Measurements from ENCODE around the gene GPR61.

The GPR61 gene

GRCh38 chr1:109535971-109536491 is 3.6 kb upstream of the GPR61 start:
- no peak for DNase-seq (ENCODE audit: low read depth in 2 of 2)

- no peak for DNase-seq (ENCODE audit: low read depth in 2 of 2)
These were observed 2.1 kb upstream of the GPR61 start for GRCh38 chr1:109537450-109538178.

GRCh38 chr1:109538827-109539555 is 681 bp upstream of the GPR61 start:
- no peak for DNase-seq (ENCODE audit: low read depth in 2 of 2)

- no peak for DNase-seq (ENCODE audit: low read depth in 2 of 2)
These were observed 1.4 kb downstream of the GPR61 start for GRCh38 chr1:109541102-109541501.

GRCh38 chr1:109542657-109543056 is 3.0 kb downstream of the GPR61 start:
- DNase-seq (ENCODE audit: low read depth in 2 of 2), result no peak

GRCh38 chr1:109543283-109543987 is 3.8 kb downstream of the GPR61 start:
- no peak for DNase-seq (ENCODE audit: low read depth in 2 of 2)

- no peak for DNase-seq (ENCODE audit: low read depth in 2 of 2)
These were observed 4.5 kb downstream of the GPR61 start for GRCh38 chr1:109543988-109544735.

- peak; percentile 78 to 84 for DNase-seq (ENCODE audit: low read depth in 2 of 2)
These were observed 6.8 kb downstream of the GPR61 start for GRCh38 chr1:109546311-109547109.

- DNase-seq (ENCODE audit: low read depth in 2 of 2), result no peak
These were observed 8.0 kb downstream of the GPR61 start for GRCh38 chr1:109547463-109548320.

- peak; percentile 85 to 93 for DNase-seq (ENCODE audit: low read depth in 2 of 2)
These were observed 8.9 kb downstream of the GPR61 start, which contains the start of gene GNAI3 for GRCh38 chr1:109548321-109549267. TSS of gene GNAI3 (plus strand) at chr1:109548615. CDS start at chr1:109548721, 106 bp downstream.

- no peak for DNase-seq (ENCODE audit: low read depth in 2 of 2)
These were observed 16.9 kb downstream of the GPR61 start for GRCh38 chr1:109556563-109556962.

- no peak for DNase-seq (ENCODE audit: low read depth in 2 of 2)
These were observed 17.8 kb downstream of the GPR61 start for GRCh38 chr1:109557520-109557919.

- DNase-seq (ENCODE audit: low read depth in 2 of 2), result no peak
These were observed 20.3 kb downstream of the GPR61 start for GRCh38 chr1:109559995-109560394.

- no peak for DNase-seq (ENCODE audit: low read depth in 2 of 2)
These were observed 24.7 kb downstream of the GPR61 start for GRCh38 chr1:109564194-109564878.

GRCh38 chr1:109565241-109565640 is 25.6 kb downstream of the GPR61 start:
- DNase-seq (ENCODE audit: low read depth in 2 of 2), result no peak

- no peak for DNase-seq (ENCODE audit: low read depth in 2 of 2)
These were observed 27.3 kb downstream of the GPR61 start for GRCh38 chr1:109566982-109567381.

GRCh38 chr1:109567877-109568672 is 28.4 kb downstream of the GPR61 start:
- DNase-seq (ENCODE audit: low read depth in 2 of 2), result no peak
